Measurements from ENCODE around the gene PCDH8. TPM values are rescaled to one million over a fixed set of nuclear protein-coding genes. Genes with fewer than 3 reads are reported as not detected.

PCDH8 gene
- total RNA-seq, 1 experiment from 2014 or later: 0.92 TPM

- POLR2A ChIA-PET: no interaction called here
- peaks cover 78% of the 10 kb centered on the region for H3K4me1 Mint-ChIP-seq
Measured at GRCh38 chr13:52882785-52883184, 34.3 kb upstream of the PCDH8 start.

More at GRCh38 chr13:52882785-52883184, 34.3 kb upstream of the PCDH8 start:
- Mint-ChIP-seq H3K4me3 (no peak overlapping the region), H3K36me3 (peaks cover 6% of the 10 kb centered on the region; the same call in 1 of the 2 replicates), H3K27me3 (ENCODE audit: low read depth) (peaks cover 100% of the 10 kb centered on the region), H3K27ac (no peak overlapping the region), H3K9me3 (peaks cover 18% of the 10 kb centered on the region)
- DNase-seq (ENCODE audit: low spot score) (no peak), ATAC-seq (no peak)
- CTCF ChIA-PET: interaction anchor here (1.4 kb wide), 1 partner anchor 85 kb away, joined by 5 read pairs; no protein-coding TSS in a partner anchor
- TF ChIP-seq OVOL2 (CRISPR knock-in tag; IDR thresholded peaks at IDR 0.05; ENCODE audit: borderline replicate concordance) (no peak), RELA (CRISPR knock-in tag; IDR thresholded peaks at IDR 0.05; ENCODE audit: borderline replicate concordance) (no peak), ZNF263 (CRISPR knock-in tag; IDR thresholded peaks at IDR 0.05; ENCODE audit: low read depth) (no peak), MXD4 (CRISPR knock-in tag; IDR thresholded peaks at IDR 0.05; ENCODE audit: borderline replicate concordance) (no peak), RORB (CRISPR knock-in tag; IDR thresholded peaks at IDR 0.05) (no peak), AFF4 (CRISPR knock-in tag; IDR thresholded peaks at IDR 0.05; ENCODE audit: borderline replicate concordance) (no peak), E2F4 (CRISPR knock-in tag; IDR thresholded peaks at IDR 0.05; ENCODE audit: borderline replicate concordance, low read depth) (no peak), ZSCAN18 (CRISPR knock-in tag; IDR thresholded peaks at IDR 0.05) (no peak), ZNF423 (CRISPR knock-in tag; IDR thresholded peaks at IDR 0.05) (no peak), CDX4 (CRISPR knock-in tag; IDR thresholded peaks at IDR 0.05; ENCODE audit: borderline replicate concordance) (no peak), PREB (CRISPR knock-in tag; IDR thresholded peaks at IDR 0.05; ENCODE audit: borderline replicate concordance) (no peak), JAZF1 (CRISPR knock-in tag; IDR thresholded peaks at IDR 0.05) (no peak), NFATC4 (CRISPR knock-in tag; IDR thresholded peaks at IDR 0.05) (no peak), TEAD1 (CRISPR knock-in tag; IDR thresholded peaks at IDR 0.05) (no peak), TP53 (CRISPR knock-in tag; IDR thresholded peaks at IDR 0.05) (no peak), E2F1 (CRISPR knock-in tag; IDR thresholded peaks at IDR 0.05) (no peak), TCF7 (CRISPR knock-in tag; IDR thresholded peaks at IDR 0.05; ENCODE audit: low read depth) (no peak), ZNF425 (CRISPR knock-in tag; conservative IDR thresholded peaks at IDR 0.05) (no peak), HMGA2 (CRISPR knock-in tag; IDR thresholded peaks at IDR 0.05) (no peak), SMAD4 (CRISPR knock-in tag; IDR thresholded peaks at IDR 0.05) (no peak)
